HepG2 (cell line): ENCODE data around the gene STX1B. TPM values are rescaled to one million over a fixed set of nuclear protein-coding genes. Genes with fewer than 3 reads are reported as not detected.
A peak's percentile ranks its signal among the peaks of the same experiment; 100 is the strongest.

ENCODE experiments used
- CEBPB ChIP-seq: IDR thresholded peaks from 2 replicates; pipeline ENCODE4 v1.6.1; 2011; ENCODE audit warnings: low read depth, low read length, improper control_type of control experiment, borderline replicate concordance
- ETV5 ChIP-seq: IDR thresholded peaks from 2 replicates; pipeline ENCODE4 v1.6.1; 2018; ENCODE audit warnings: missing biosample characterization, missing genetic modification reagents, inconsistent platforms, borderline replicate concordance
- GATAD2A ChIP-seq: IDR thresholded peaks from 2 replicates; pipeline ENCODE4 v1.6.1; 2016
- MATR3 ChIP-seq: sonication (generic); formaldehyde crosslinking; IDR thresholded peaks from 2 replicates; pipeline ENCODE4 v1.4.0; 2020; ENCODE audit warnings: missing genetic modification reagents
- MXD3 ChIP-seq: IDR thresholded peaks from 2 replicates; pipeline ENCODE4 v1.6.1; 2016; ENCODE audit warnings: mild to moderate bottlenecking, missing biosample characterization, missing genetic modification reagents
- MXD4 ChIP-seq: IDR thresholded peaks from 2 replicates; pipeline ENCODE4 v1.6.1; 2016; ENCODE audit warnings: mild to moderate bottlenecking, missing biosample characterization, missing genetic modification reagents
- MZF1 ChIP-seq: sonication (generic); formaldehyde crosslinking; IDR thresholded peaks from 2 replicates; pipeline ENCODE4 v1.8.1; 2023; ENCODE audit warnings: mild to moderate bottlenecking, missing genetic modification reagents, borderline replicate concordance
- NCOR1 ChIP-seq: fragments of 200-600 bp; sonication (generic); IDR thresholded peaks from 2 replicates; pipeline ENCODE4 v1.7.0; 2017; ENCODE audit warnings: antibody characterized with exemption, low read length, borderline replicate concordance
- NFE2L2 ChIP-seq: fragments of 150-350 bp; IDR thresholded peaks from 2 replicates; pipeline ENCODE4 v1.6.1; 2014; ENCODE audit warnings: low read length
- RBAK ChIP-seq: sonication (generic); formaldehyde crosslinking; IDR thresholded peaks from 2 replicates; pipeline ENCODE4 v1.5.1; 2020; ENCODE audit warnings: mild to moderate bottlenecking, missing genetic modification reagents
- SMYD3 ChIP-seq: sonication (generic); formaldehyde crosslinking; IDR thresholded peaks from 2 replicates; pipeline ENCODE4 v1.8.1; 2023; ENCODE audit warnings: mild to moderate bottlenecking, missing genetic modification reagents
- SYNCRIP ChIP-seq: fragments of 200-400 bp; formaldehyde crosslinking; IDR thresholded peaks from 2 replicates; pipeline ENCODE4 v1.6.1; 2018; ENCODE audit warnings: mild to moderate bottlenecking, low read depth, low read length; ENCODE audit not compliant: insufficient read depth
- TMF1 ChIP-seq: sonication (generic); formaldehyde crosslinking; IDR thresholded peaks from 2 replicates; pipeline ENCODE4 v1.8.1; 2022; ENCODE audit warnings: low read depth, missing genetic modification reagents
- ZBTB26 ChIP-seq: IDR thresholded peaks from 2 replicates; pipeline ENCODE4 v1.6.1; 2016; ENCODE audit warnings: missing compliant biosample characterization, missing genetic modification reagents, borderline replicate concordance
- ZNF138 ChIP-seq: sonication (generic); formaldehyde crosslinking; IDR thresholded peaks from 2 replicates; pipeline ENCODE4 v1.5.0; 2020; ENCODE audit warnings: mild to moderate bottlenecking, low read depth, missing genetic modification reagents
- ZNF326 ChIP-seq: sonication (generic); formaldehyde crosslinking; IDR thresholded peaks from 2 replicates; pipeline ENCODE4 v1.4.0; 2020; ENCODE audit warnings: missing genetic modification reagents, borderline replicate concordance
- ZNF652 ChIP-seq: IDR thresholded peaks from 2 replicates; pipeline ENCODE4 v1.6.1; 2016; ENCODE audit warnings: low read depth, borderline replicate concordance
- polyA plus RNA-seq, 8 experiments: library from polyadenylated mRNA; depleted of rRNA in 3 of 8; stranded (reverse) in 7 of 8; unstranded in 1 of 8; fragments of >200 nt; fragmentation: Illumina TruSeq in 4 of 8; extraction: Trizol in 4 of 8; gene quantifications; 2 replicates each; pipeline versions ENCODE4 v1.2.1 to v1.2.3, GENCODE V29; 2011 to 2016; ENCODE audit warnings: low read depth in 4 of 8, missing spikeins in 1 of 8, mixed read lengths in 1 of 8; ENCODE audit not compliant: insufficient read depth in 1 of 8
- total RNA-seq, 5 experiments: library from RNA; depleted of rRNA; stranded (reverse); fragments of >200 nt; fragmentation: Illumina TruSeq; extraction: Trizol; gene quantifications; 2 replicates each; pipeline ENCODE4 v1.2.3, GENCODE V29; 2016; ENCODE audit warnings: low read depth in 1 of 5
- TF ChIP-seq, protein P1 (sequence below): sonication (generic); formaldehyde crosslinking; IDR thresholded peaks from 2 replicates; pipeline ENCODE4 v1.8.0; 2022; ENCODE audit warnings: low read depth, missing genetic modification reagents
- TF ChIP-seq, protein P2 (sequence below): sonication (generic); formaldehyde crosslinking; IDR thresholded peaks from 2 replicates; pipeline ENCODE4 v1.5.1; 2020; ENCODE audit warnings: missing genetic modification reagents, mild to moderate bottlenecking, borderline replicate concordance
- TF ChIP-seq, protein P3 (sequence below), 2 experiments: sonication (generic) in 1 of 2; formaldehyde crosslinking in 1 of 2; IDR thresholded peaks; 2 replicates each; pipeline versions ENCODE4 v1.6.1 to v1.9.0; 2014 to 2022; ENCODE audit warnings: antibody characterized with exemption in 1 of 2, borderline replicate concordance in 1 of 2, inconsistent platforms in 1 of 2, low read depth in 1 of 2, missing genetic modification reagents in 1 of 2

Gene STX1B
- total and polyA plus RNA-seq, 2 of the 13 experiments (the other 11 are each of a cell fraction or from before 2014, with no cell fraction given): 2.1 to 3.0 TPM

- TF ChIP-seq, protein P1, sequence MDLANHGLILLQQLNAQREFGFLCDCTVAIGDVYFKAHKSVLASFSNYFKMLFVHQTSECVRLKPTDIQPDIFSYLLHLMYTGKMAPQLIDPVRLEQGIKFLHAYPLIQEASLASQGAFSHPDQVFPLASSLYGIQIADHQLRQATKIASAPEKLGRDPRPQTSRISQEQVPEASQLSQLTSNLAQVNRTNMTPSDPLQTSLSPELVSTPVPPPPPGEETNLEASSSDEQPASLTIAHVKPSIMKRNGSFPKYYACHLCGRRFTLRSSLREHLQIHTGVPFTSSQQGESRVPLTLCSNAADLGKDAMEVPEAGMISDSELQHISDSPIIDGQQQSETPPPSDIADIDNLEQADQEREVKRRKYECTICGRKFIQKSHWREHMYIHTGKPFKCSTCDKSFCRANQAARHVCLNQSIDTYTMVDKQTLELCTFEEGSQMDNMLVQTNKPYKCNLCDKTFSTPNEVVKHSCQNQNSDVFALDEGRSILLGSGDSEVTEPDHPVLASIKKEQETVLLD: no peak
- TF ChIP-seq, protein P2, sequence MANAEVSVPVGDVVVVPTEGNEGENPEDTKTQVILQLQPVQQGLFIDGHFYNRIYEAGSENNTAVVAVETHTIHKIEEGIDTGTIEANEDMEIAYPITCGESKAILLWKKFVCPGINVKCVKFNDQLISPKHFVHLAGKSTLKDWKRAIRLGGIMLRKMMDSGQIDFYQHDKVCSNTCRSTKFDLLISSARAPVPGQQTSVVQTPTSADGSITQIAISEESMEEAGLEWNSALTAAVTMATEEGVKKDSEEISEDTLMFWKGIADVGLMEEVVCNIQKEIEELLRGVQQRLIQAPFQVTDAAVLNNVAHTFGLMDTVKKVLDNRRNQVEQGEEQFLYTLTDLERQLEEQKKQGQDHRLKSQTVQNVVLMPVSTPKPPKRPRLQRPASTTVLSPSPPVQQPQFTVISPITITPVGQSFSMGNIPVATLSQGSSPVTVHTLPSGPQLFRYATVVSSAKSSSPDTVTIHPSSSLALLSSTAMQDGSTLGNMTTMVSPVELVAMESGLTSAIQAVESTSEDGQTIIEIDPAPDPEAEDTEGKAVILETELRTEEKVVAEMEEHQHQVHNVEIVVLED: no peak
- TF ChIP-seq SYNCRIP: no peak
- TF ChIP-seq RBAK: no peak
- TF ChIP-seq ZBTB26 (CRISPR knock-in tag): no peak
- no peak for TF ChIP-seq ZNF138 (CRISPR knock-in tag)
- TF ChIP-seq MXD4 (CRISPR knock-in tag): no peak
- TF ChIP-seq, protein P3, sequence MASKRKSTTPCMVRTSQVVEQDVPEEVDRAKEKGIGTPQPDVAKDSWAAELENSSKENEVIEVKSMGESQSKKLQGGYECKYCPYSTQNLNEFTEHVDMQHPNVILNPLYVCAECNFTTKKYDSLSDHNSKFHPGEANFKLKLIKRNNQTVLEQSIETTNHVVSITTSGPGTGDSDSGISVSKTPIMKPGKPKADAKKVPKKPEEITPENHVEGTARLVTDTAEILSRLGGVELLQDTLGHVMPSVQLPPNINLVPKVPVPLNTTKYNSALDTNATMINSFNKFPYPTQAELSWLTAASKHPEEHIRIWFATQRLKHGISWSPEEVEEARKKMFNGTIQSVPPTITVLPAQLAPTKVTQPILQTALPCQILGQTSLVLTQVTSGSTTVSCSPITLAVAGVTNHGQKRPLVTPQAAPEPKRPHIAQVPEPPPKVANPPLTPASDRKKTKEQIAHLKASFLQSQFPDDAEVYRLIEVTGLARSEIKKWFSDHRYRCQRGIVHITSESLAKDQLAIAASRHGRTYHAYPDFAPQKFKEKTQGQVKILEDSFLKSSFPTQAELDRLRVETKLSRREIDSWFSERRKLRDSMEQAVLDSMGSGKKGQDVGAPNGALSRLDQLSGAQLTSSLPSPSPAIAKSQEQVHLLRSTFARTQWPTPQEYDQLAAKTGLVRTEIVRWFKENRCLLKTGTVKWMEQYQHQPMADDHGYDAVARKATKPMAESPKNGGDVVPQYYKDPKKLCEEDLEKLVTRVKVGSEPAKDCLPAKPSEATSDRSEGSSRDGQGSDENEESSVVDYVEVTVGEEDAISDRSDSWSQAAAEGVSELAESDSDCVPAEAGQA (IDR thresholded peaks at IDR 0.05; ENCODE audit: low read depth): no peak
- TF ChIP-seq, protein P3 (CRISPR knock-in tag; IDR thresholded peaks at IDR 0.05; ENCODE audit: borderline replicate concordance): no peak
- no peak for TF ChIP-seq ETV5 (CRISPR knock-in tag)
- TF ChIP-seq ZNF326 (CRISPR knock-in tag): no peak
- no peak for TF ChIP-seq MZF1 (CRISPR knock-in tag)
- no peak for TF ChIP-seq ZNF652
- TF ChIP-seq NFE2L2: no peak
- TF ChIP-seq MXD3 (CRISPR knock-in tag): no peak
- TF ChIP-seq NCOR1: 0 out of 2 replicates have a peak, but pooled peaks have one; percentile 36
- TF ChIP-seq SMYD3 (CRISPR knock-in tag): no peak
- no peak for TF ChIP-seq CEBPB
- 0 out of 2 replicates have a peak, but pooled peaks have one; percentile 27 for TF ChIP-seq GATAD2A (CRISPR knock-in tag)
- no peak for TF ChIP-seq TMF1 (CRISPR knock-in tag)
- TF ChIP-seq MATR3 (CRISPR knock-in tag): no peak
Measured at GRCh38 chr16:31043352-31043751, 32.9 kb upstream of the STX1B start (continued).
